GM03348 (cell line): ENCODE data around the gene UBL7.

Experiments used
- DNase-seq: peaks from one replicate; pipeline ENCODE4 v3.0.0; 2012; ENCODE audit warnings: low spot score

The UBL7 gene

GRCh38 chr15:74438721-74439316 is 22.1 kb downstream of the UBL7 start:
- peak; percentile 87 for DNase-seq

- no peak for DNase-seq
Observed at GRCh38 chr15:74438206-74438605, 22.8 kb downstream of the UBL7 start.

GRCh38 chr15:74434263-74435136 is 26.5 kb downstream of the UBL7 start:
- DNase-seq, result peak; percentile 54

GRCh38 chr15:74433592-74434262 is 27.2 kb downstream of the UBL7 start, which contains the start of gene SEMA7A:
Gene SEMA7A (minus strand): TSS chr15:74433958. CDS start chr15:74433918, 40 bp downstream.
- peak; percentile 98 for DNase-seq

GRCh38 chr15:74432968-74433591 is 27.9 kb downstream of the UBL7 start:
- DNase-seq, result peak; percentile 47

- DNase-seq, result no peak
Observed at GRCh38 chr15:74432271-74432967, 28.5 kb downstream of the UBL7 start.

GRCh38 chr15:74431645-74432044 is 29.3 kb downstream of the UBL7 start:
- DNase-seq, result no peak

- no peak for DNase-seq
Observed at GRCh38 chr15:74431116-74431515, 29.8 kb downstream of the UBL7 start.

- DNase-seq, result no peak
Observed at GRCh38 chr15:74430510-74430951, 30.4 kb downstream of the UBL7 start.

GRCh38 chr15:74429781-74430400 is 31.1 kb downstream of the UBL7 start:
- DNase-seq, result no peak

GRCh38 chr15:74428970-74429780 is 31.8 kb downstream of the UBL7 start:
- DNase-seq, result no peak

- DNase-seq, result peak; percentile 37
Observed at GRCh38 chr15:74428442-74428787, 32.5 kb downstream of the UBL7 start.

- no peak for DNase-seq
Observed at GRCh38 chr15:74427607-74428441, 33.1 kb downstream of the UBL7 start.

GRCh38 chr15:74426404-74427281 is 34.3 kb downstream of the UBL7 start:
- DNase-seq, result no peak

GRCh38 chr15:74425630-74426029 is 35.3 kb downstream of the UBL7 start:
- no peak for DNase-seq

- DNase-seq, result no peak
Observed at GRCh38 chr15:74424901-74425528, 35.9 kb downstream of the UBL7 start.

GRCh38 chr15:74423431-74424257 is 37.3 kb downstream of the UBL7 start:
- no peak for DNase-seq
